HEK293T (cell line): ENCODE results near the gene KIF18A.
"Not testable (repeated sequence)": the region's sequence is repeated elsewhere in the genome, so short reads cannot be mapped to it uniquely, and the experiment has no call there.

Experiments used
- CTCF ChIA-PET: fragments of 350-600 bp; formaldehyde crosslinking; extraction: SDS; loops from one replicate; lab custom pipeline; 2021; ENCODE audit warnings: antibody characterized with exemption, inconsistent platforms; lab: Yijun Ruan, JAX
- POLR2A ChIA-PET: fragments of 350-600 bp; formaldehyde crosslinking; extraction: SDS; loops from one replicate; lab custom pipeline; 2020; ENCODE audit warnings: antibody characterized with exemption, inconsistent platforms; lab: Yijun Ruan, JAX
- DNase-seq: peaks from one replicate; pipeline ENCODE4 v3.0.0; 2012; ENCODE audit warnings: mixed read lengths; ENCODE audit errors: extremely low spot score
- ARNT ChIP-seq: fragments of 450-650 bp; IDR thresholded peaks from 2 replicates; pipeline ENCODE4 v1.6.1; 2017; ENCODE audit warnings: mild to moderate bottlenecking
- BHLHE40 ChIP-seq: fragments of 450-650 bp; IDR thresholded peaks from 2 replicates; pipeline ENCODE4 v1.6.1; 2016; ENCODE audit warnings: mild to moderate bottlenecking, moderate library complexity, borderline replicate concordance
- CTBP1 ChIP-seq: fragments of 450-650 bp; IDR thresholded peaks from 2 replicates; pipeline ENCODE4 v1.6.1; 2016; ENCODE audit warnings: borderline replicate concordance
- ELF4 ChIP-seq: fragments of 450-650 bp; IDR thresholded peaks from 2 replicates; pipeline ENCODE4 v1.6.1; 2017; ENCODE audit warnings: antibody characterized with exemption
- FOXA1 ChIP-seq: fragments of 450-650 bp; IDR thresholded peaks from 2 replicates; pipeline ENCODE4 v1.6.1; 2016; ENCODE audit warnings: mild to moderate bottlenecking
- FOXK2 ChIP-seq: fragments of 450-650 bp; IDR thresholded peaks from 2 replicates; pipeline ENCODE4 v1.6.1; 2016; ENCODE audit warnings: mild to moderate bottlenecking
- FOXM1 ChIP-seq: fragments of 450-650 bp; IDR thresholded peaks from 2 replicates; pipeline ENCODE4 v1.6.1; 2017; ENCODE audit warnings: mild to moderate bottlenecking, borderline replicate concordance
- HDGF ChIP-seq: fragments of 450-650 bp; IDR thresholded peaks from 2 replicates; pipeline ENCODE4 v1.6.1; 2017; ENCODE audit warnings: antibody characterized with exemption, borderline replicate concordance
- L3MBTL2 ChIP-seq: fragments of 450-650 bp; conservative IDR thresholded peaks from 2 replicates; pipeline ENCODE4 v1.6.1; 2016; ENCODE audit warnings: mild to moderate bottlenecking
- LEF1 ChIP-seq: fragments of 450-650 bp; IDR thresholded peaks from 2 replicates; pipeline ENCODE4 v1.6.1; 2017; ENCODE audit warnings: mild to moderate bottlenecking, borderline replicate concordance
- NFRKB ChIP-seq: fragments of 450-650 bp; IDR thresholded peaks from 2 replicates; pipeline ENCODE4 v1.6.1; 2016; ENCODE audit warnings: mild to moderate bottlenecking, moderate library complexity
- PKNOX1 ChIP-seq: fragments of 450-650 bp; IDR thresholded peaks from 2 replicates; pipeline ENCODE4 v1.6.1; 2016
- SP1 ChIP-seq: fragments of 450-650 bp; IDR thresholded peaks from 2 replicates; pipeline ENCODE4 v1.6.1; 2017
- SUZ12 ChIP-seq: fragments of 450-650 bp; IDR thresholded peaks from 2 replicates; pipeline ENCODE4 v1.6.1; 2016; ENCODE audit warnings: mild to moderate bottlenecking
- TARDBP ChIP-seq: fragments of 450-650 bp; IDR thresholded peaks from 2 replicates; pipeline ENCODE4 v1.6.1; 2016
- ZNF384 ChIP-seq: fragments of 450-650 bp; IDR thresholded peaks from 2 replicates; pipeline ENCODE4 v1.6.1; 2016

KIF18A gene

GRCh38 chr11:28142724-28143123, 34.8 kb upstream of the KIF18A start:
- ChIA-PET POLR2A (interaction anchor here (0.8 kb wide), 1 partner anchor 11 kb away, joined by 3 read pairs; no protein-coding TSS in a partner anchor), CTCF (no interaction called here)
- DNase-seq, result no peak
- TF ChIP-seq BHLHE40 (no peak), FOXM1 (no peak), LEF1 (no peak), ELF4 (no peak), L3MBTL2 (no peak), TARDBP (no peak), FOXK2 (no peak), NFRKB (no peak), PKNOX1 (no peak), SP1 (no peak), SUZ12 (no peak), CTBP1 (no peak), HDGF (no peak), ARNT (no peak), ZNF384 (no peak), FOXA1 (no peak)

- ChIA-PET POLR2A (no interaction called here), CTCF (no interaction called here)
- DNase-seq, result no peak
- TF ChIP-seq FOXA1 (no peak), NFRKB (no peak), PKNOX1 (no peak)
Observed at GRCh38 chr11:28140689-28141455, 32.9 kb upstream of the KIF18A start.

- DNase-seq, result no peak
- TF ChIP-seq TARDBP (no peak), PKNOX1 (no peak), SP1 (no peak), ZNF384 (no peak), L3MBTL2 (no peak), FOXM1 (no peak), FOXA1 (no peak), LEF1 (no peak), HDGF (no peak), ELF4 (no peak), ARNT (no peak), BHLHE40 (no peak), SUZ12 (no peak), CTBP1 (no peak), FOXK2 (no peak), NFRKB (no peak)
- ChIA-PET CTCF (no interaction called here), POLR2A (no interaction called here)
Observed at GRCh38 chr11:28139841-28140415, 32.0 kb upstream of the KIF18A start.

DNA sequence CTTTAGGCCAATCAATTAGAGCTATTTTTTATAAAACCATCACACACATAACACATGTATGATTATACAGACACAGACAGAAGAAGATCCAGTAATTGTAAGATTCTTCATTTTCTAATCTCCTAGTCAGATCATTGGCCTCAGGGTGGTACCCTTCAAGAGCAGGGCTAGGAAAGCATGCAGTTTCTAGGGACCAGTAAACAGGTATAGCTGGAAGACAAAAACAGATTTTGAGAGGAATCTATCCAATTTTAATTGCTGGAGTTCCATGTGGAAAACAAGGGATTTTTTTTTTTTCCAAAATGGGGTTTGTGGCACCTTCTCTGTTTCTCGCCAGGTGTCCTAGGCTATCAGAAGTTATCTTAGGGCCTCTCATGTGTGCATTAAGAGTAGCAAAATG, 29.9 kb upstream of the KIF18A start:
- DNase-seq, result no peak
- TF ChIP-seq ZNF384 (no peak), BHLHE40 (no peak), TARDBP (no peak), PKNOX1 (no peak), FOXK2 (no peak), LEF1 (no peak), NFRKB (no peak), SUZ12 (no peak), ARNT (no peak), ELF4 (no peak), SP1 (no peak), FOXA1 (no peak), CTBP1 (no peak), FOXM1 (no peak), L3MBTL2 (no peak), HDGF (no peak)
- ChIA-PET CTCF (no interaction called here), POLR2A (no interaction called here)

DNA sequence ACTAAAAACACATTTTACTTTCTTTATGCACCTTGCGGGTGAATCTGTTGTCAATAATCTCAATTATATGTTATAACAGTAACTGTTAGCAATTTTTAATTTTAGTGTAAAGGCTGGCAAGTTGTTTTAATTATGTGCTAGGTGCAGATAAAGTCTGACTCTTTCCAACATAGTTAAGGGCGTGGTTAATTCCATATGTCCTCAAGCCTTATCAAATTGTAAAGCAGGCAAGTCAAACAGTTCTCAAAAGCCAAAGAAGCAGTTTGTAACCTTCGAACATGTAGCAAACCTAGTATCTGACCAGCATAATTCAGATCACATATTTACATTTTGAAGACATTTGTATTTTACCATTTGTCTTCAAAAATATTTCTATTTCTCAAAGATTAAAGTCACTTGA, 29.4 kb upstream of the KIF18A start:
- POLR2A ChIA-PET, result no interaction called here
- no peak for DNase-seq
- no peak for TF ChIP-seq FOXK2
- TF ChIP-seq FOXM1, result no peak
- no peak for TF ChIP-seq FOXA1
- no peak for TF ChIP-seq L3MBTL2
- no peak for TF ChIP-seq BHLHE40
- no peak for TF ChIP-seq ELF4
- no peak for TF ChIP-seq LEF1
- TF ChIP-seq SP1, result no peak
- TF ChIP-seq ZNF384, result no peak
- no peak for TF ChIP-seq SUZ12
- no peak for TF ChIP-seq TARDBP
- no peak for TF ChIP-seq PKNOX1
- no peak for TF ChIP-seq ARNT
- CTCF ChIA-PET, result no interaction called here

GRCh38 chr11:28136157-28136556, 28.2 kb upstream of the KIF18A start:
- DNase-seq, CTCF ChIA-PET, POLR2A ChIA-PET: not testable (repeated sequence)
